Kidney (tissue), 14 donors: ENCODE data around the gene CELSR2. TPM values are rescaled to one million over a fixed set of nuclear protein-coding genes. Genes with fewer than 3 reads are reported as not detected.

Source experiments
- DNase-seq, 5 donors: peaks; one replicate each; pipeline ENCODE4 v3.0.0-alpha.2; 2013 to 2020
- FAIRE-seq: peaks from 2 replicates; lab custom pipeline; 2012; peaks lifted over from hg19 to GRCh38; lab: Jason Lieb, UNC
- H3K27ac ChIP-seq, 2 donors: one replicate each; pipeline ENCODE4 v1.7.0; 2013; ENCODE audit warnings: low read depth in 2 of 2, low read length in 2 of 2, inconsistent platforms in 1 of 2
- H3K27me3 ChIP-seq: one replicate; pipeline ENCODE4 v1.7.1; 2013; ENCODE audit warnings: low read length, inconsistent platforms; ENCODE audit not compliant: control insufficient read depth, insufficient read depth
- H3K36me3 ChIP-seq, 3 donors: one replicate each; pipeline versions ENCODE4 v1.7.0 to v1.7.1; 2013; ENCODE audit warnings: low read length in 3 of 3, control low read depth in 1 of 3, inconsistent platforms in 1 of 3; ENCODE audit not compliant: insufficient read depth in 3 of 3, control insufficient read depth in 2 of 3
- H3K4me1 ChIP-seq, 3 donors: one replicate each; pipeline versions ENCODE4 v1.7.0 to v1.7.1; 2013; ENCODE audit warnings: low read length in 3 of 3, inconsistent platforms in 1 of 3, low read depth in 1 of 3; ENCODE audit not compliant: control insufficient read depth in 2 of 3, insufficient read depth in 2 of 3
- H3K4me3 ChIP-seq, 3 donors: one replicate each; pipeline versions ENCODE4 v1.7.0 to v1.8.1; 2013; ENCODE audit warnings: low read length in 3 of 3, control low read depth in 1 of 3, inconsistent platforms in 1 of 3
- H3K9ac ChIP-seq, 3 donors: one replicate each; pipeline versions ENCODE4 v1.7.0 to v1.7.1; 2013; ENCODE audit warnings: low read length in 3 of 3, control low read depth in 1 of 3, inconsistent platforms in 1 of 3
- H3K9me3 ChIP-seq, 3 donors: one replicate each; pipeline versions ENCODE4 v1.7.0 to v1.7.1; 2013; ENCODE audit warnings: low read length in 3 of 3, control low read depth in 1 of 3, inconsistent platforms in 1 of 3; ENCODE audit not compliant: control insufficient read depth in 2 of 3, insufficient read depth in 1 of 3
- intact Hi-C: fragments of 100-400 bp; cut with DNase I; formaldehyde crosslinking; loops from one replicate; pipeline ENCODE4 v1.11.1; 2022
- polyA plus RNA-seq: library from polyadenylated mRNA; stranded (reverse); fragments of 350-450 nt; fragmentation: Illumina TruSeq; extraction: RNeasy Lipid Tissue Mini Kit (QIAGEN cat#74804); gene quantifications from one replicate; pipeline ENCODE4 v1.2.3, GENCODE V29; 2014; ENCODE audit warnings: low read depth, low replicate concordance; ENCODE audit not compliant: insufficient read depth
- total RNA-seq: library from RNA; stranded (reverse); fragmentation: NEBNext Ultra II Directional; extraction: Animal tissue kit (Norgen Biotek cat#: 25700); gene quantifications from one replicate; pipeline ENCODE4 v1.2.1, GENCODE V29; 2021
- TF ChIP-seq, protein P1 (sequence below): IDR thresholded peaks from 3 replicates; pipeline ENCODE4 v1.5.1; 2012; ENCODE audit warnings: mild to moderate bottlenecking, moderate library complexity, borderline replicate concordance; ENCODE audit not compliant: insufficient read depth; ENCODE audit errors: extremely low read depth
- donor health status: control.
- donor health status: control.
- donor health status: control.
- donor health status: control.
- donor health status: control.
- donor health status: DM: yes; HTN: yes; CAD: no.
- donor health status: Normal renal cell carcinoma (clear cell type).

Gene CELSR2
- total and polyA plus RNA-seq, 2 donors from 2014 or later: 10.6 to 65.6 TPM

DNA sequence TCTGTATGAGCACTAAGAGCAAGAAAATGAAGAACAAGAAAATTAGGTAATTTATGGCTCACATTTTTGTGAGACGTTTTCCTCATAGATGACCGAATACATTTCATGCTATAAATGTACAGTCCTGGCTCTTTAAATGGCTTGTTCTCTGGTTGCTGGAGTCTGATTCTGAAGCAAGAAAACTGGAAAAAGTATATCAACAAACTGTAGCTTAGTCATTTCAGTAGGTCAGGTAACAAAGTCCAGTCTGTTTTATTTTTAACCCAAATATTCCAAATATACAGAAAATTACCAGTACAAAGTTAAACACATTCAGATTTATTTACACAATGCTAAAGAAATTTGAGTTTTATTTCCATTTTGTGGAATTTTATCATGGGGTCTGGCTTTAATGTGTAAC, 60.0 kb downstream of the CELSR2 start:
- Histone ChIP-seq H3K36me3 (peaks cover 2 to 3% (median 3%) of the 10 kb centered on the region in 3 donors), H3K9ac (peak overlapping the region in 1 of 3 donors; percentile 4), H3K4me3 (peak overlapping the region in 1 of 3 donors; percentile 27), H3K4me1 (peaks cover 0 to 7% (median 3%) of the 10 kb centered on the region in 3 donors), H3K27me3 (no peaks in the 10 kb centered on the region), H3K9me3 (no peaks in the 10 kb centered on the region), H3K27ac (peak overlapping the region; percentile 39 to 41)
- FAIRE-seq: no peak
- TF ChIP-seq, protein P1, sequence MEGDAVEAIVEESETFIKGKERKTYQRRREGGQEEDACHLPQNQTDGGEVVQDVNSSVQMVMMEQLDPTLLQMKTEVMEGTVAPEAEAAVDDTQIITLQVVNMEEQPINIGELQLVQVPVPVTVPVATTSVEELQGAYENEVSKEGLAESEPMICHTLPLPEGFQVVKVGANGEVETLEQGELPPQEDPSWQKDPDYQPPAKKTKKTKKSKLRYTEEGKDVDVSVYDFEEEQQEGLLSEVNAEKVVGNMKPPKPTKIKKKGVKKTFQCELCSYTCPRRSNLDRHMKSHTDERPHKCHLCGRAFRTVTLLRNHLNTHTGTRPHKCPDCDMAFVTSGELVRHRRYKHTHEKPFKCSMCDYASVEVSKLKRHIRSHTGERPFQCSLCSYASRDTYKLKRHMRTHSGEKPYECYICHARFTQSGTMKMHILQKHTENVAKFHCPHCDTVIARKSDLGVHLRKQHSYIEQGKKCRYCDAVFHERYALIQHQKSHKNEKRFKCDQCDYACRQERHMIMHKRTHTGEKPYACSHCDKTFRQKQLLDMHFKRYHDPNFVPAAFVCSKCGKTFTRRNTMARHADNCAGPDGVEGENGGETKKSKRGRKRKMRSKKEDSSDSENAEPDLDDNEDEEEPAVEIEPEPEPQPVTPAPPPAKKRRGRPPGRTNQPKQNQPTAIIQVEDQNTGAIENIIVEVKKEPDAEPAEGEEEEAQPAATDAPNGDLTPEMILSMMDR: no peak
- intact Hi-C loops: no loop called here
- no peak for DNase-seq

DNA sequence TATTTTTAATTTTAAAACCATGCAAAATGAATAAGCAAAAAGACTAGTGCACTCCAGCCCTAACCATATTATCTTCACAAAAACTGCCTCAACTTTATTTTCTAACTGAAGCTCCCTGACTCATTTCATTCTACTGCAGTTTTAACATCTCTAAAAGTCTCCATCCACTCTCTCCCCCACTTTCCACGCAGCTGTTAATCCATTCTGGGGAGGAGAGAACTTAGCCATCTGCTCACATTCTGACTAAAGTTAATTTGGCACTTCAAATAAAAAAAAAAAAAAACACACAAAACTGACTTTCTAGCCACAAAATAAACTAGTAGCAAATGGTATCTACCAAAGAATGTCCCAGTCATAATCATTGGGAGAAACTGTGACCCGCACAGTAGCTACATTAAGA, 62.9 kb downstream of the CELSR2 start:
- Histone ChIP-seq H3K4me1 (peaks cover 0 to 5% (median 3%) of the 10 kb centered on the region in 3 donors), H3K9me3 (no peaks in the 10 kb centered on the region), H3K36me3 (peaks cover 3 to 11% (median 5%) of the 10 kb centered on the region in 3 donors), H3K9ac (no peak overlapping the region), H3K27ac (no peak overlapping the region), H3K4me3 (no peak overlapping the region), H3K27me3 (no peaks in the 10 kb centered on the region)
- intact Hi-C loops: no loop called here
- DNase-seq: no peak
- no peak for FAIRE-seq
- TF ChIP-seq, protein P1: no peak

DNA sequence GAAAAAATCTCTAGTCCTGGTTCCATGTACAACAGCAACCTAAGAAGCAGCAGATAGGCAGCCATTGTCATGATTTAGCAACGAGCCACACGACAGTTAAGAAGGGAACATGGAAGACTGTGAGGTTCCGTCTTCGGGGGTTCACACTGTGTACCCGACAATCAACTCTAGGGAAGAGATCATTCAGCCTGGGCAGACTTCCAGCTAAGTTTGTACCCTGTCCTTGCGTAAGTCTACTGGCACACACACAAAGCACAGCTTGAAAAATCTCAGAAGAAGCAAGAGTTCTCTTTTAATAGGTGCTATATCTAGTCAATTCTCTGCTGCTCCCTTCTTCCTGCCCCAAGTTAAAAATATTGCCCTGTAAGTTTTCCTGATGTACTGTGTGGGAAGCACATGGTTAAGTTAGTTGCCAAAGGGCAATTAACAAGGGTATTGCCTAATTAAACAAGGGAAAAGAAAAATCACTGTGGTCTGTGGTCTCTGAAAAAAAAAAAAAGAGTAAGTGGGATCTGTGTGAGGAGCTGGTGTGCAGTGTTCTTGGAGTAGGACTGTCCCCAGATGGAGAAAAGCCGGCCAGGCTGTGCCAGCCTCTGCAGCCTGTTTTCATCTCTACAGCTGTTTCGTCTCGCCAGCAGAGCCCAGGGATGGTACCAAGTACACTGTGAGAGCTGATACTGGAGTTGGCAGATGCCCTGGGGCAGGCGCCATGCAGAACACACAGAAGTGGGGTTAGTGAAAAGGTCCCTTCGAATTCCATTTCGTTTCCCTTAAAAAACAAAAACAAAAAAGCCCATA, 63.8 kb downstream of the CELSR2 start:
- H3K4me3 ChIP-seq: no peak overlapping the region
- no peak overlapping the region for H3K27ac ChIP-seq
- peak in 1 of 5 donors; percentile 15 for DNase-seq
- H3K36me3 ChIP-seq: peaks cover 3 to 18% (median 11%) of the 10 kb centered on the region in 3 donors
- no peaks in the 10 kb centered on the region for H3K9me3 ChIP-seq
- no peak overlapping the region for H3K9ac ChIP-seq
- no peaks in the 10 kb centered on the region for H3K27me3 ChIP-seq
- FAIRE-seq: no peak
- H3K4me1 ChIP-seq: peaks cover 0 to 3% (median 3%) of the 10 kb centered on the region in 3 donors
- intact Hi-C loops: no loop called here
- TF ChIP-seq, protein P1: no peak
